ENCODE measurements around the gene TBX10. TPM values are rescaled to one million over a fixed set of nuclear protein-coding genes. Genes with fewer than 3 reads are reported as not detected.

The TBX10 gene
- total and polyA plus RNA-seq, 2 of the 8 experiments (the other 6 are each of a cell fraction or from before 2014, with no cell fraction given) = 0.09 TPM; not detected in 1

- no peaks in the 10 kb centered on the region for H3K79me2 ChIP-seq (ENCODE audit: control insufficient read depth in 1 of 2, insufficient read depth in 2 of 2, low read length in 2 of 2)
- H3K18ac ChIP-seq (ENCODE audit: extremely low read depth, low read length) = no peak overlapping the region
- H3K9ac ChIP-seq (replicated peaks in 1 of 4; ENCODE audit: extremely low read depth in 1 of 4, low read depth in 3 of 4, low read length in 3 of 4) = no peak overlapping the region
- no peak overlapping the region for H4K5ac ChIP-seq (ENCODE audit: insufficient read length, low read depth, low read length)
- H4K20me1 ChIP-seq (replicated peaks in 1 of 2; ENCODE audit: control insufficient read depth in 1 of 2, insufficient read depth in 2 of 2, low read length in 2 of 2) = peaks cover 0 to 2% of the 10 kb centered on the region in 2 experiments
- 88% methylated on average over 7 of the region's 7 CpGs; no CpG with 5 or more reads in 1 of the 2 experiments for WGBS, 2 experiments (ENCODE audit: extremely low coverage in 1 of 2, insufficient coverage in 1 of 2, insufficient read length in 1 of 2, insufficient replicate concordance in 2 of 2, low coverage in 1 of 2, low lambda C conversion rate in 2 of 2, missing lambda C conversion rate in 1 of 2)
- no peak overlapping the region for H2AK5ac ChIP-seq (ENCODE audit: low read depth, low read length)
- no peak overlapping the region for H2AFZ ChIP-seq (ENCODE audit: low read length)
- peaks cover 0 to 5% (median 0%) of the 10 kb centered on the region in 4 experiments; a peak in 3 of 7 replicates for H3K4me1 ChIP-seq (replicated peaks in 1 of 4; ENCODE audit: control insufficient read depth in 3 of 4, insufficient read depth in 4 of 4, low read length in 3 of 4)
- no peak overlapping the region for H3K4me2 ChIP-seq (ENCODE audit: insufficient read depth in 1 of 2, low read depth in 2 of 2, low read length in 2 of 2)
- FAIRE-seq (no peak), DNase-seq (ENCODE audit: low read depth in 1 of 2, low spot score in 2 of 2) (no peak)
- H4K91ac ChIP-seq (replicated peaks; ENCODE audit: insufficient read length, low read length) = no peak overlapping the region
- H3K56ac ChIP-seq (replicated peaks; ENCODE audit: insufficient read length, low read depth, low read length) = no peak overlapping the region
- H3K4me3 ChIP-seq (ENCODE audit: extremely low read depth in 1 of 4, insufficient read depth in 2 of 4, low read depth in 3 of 4, low read length in 4 of 4) = no peak overlapping the region
- no peak overlapping the region for H2BK20ac ChIP-seq (ENCODE audit: low read length)
- no peaks in the 10 kb centered on the region for H3K27me3 ChIP-seq (replicated peaks in 1 of 4; ENCODE audit: control insufficient read depth in 3 of 4, extremely low read depth in 1 of 4, insufficient read depth in 3 of 4, low read length in 3 of 4)
- no peaks in the 10 kb centered on the region for H3K9me3 ChIP-seq (ENCODE audit: insufficient read depth in 2 of 2, low read depth in 1 of 2, low read length in 1 of 2)
- no peaks in the 10 kb centered on the region for H3K79me1 ChIP-seq (ENCODE audit: low read depth, low read length)
- no peak overlapping the region for H3K4ac ChIP-seq (replicated peaks; ENCODE audit: insufficient read length, low read depth, low read length)
- no peak overlapping the region for H4K8ac ChIP-seq (ENCODE audit: extremely low read depth, insufficient read depth, low read length)
- no peak overlapping the region for H3K14ac ChIP-seq (ENCODE audit: insufficient read length)
- ChIA-PET CTCF (ENCODE audit: partially characterized antibody) (interaction anchor here (0.8 to 3.8 kb wide), 9 partner anchors 8 to 101 kb away, joined by 3 to 28 read pairs (median 4); partner anchors contain the start of gene NUDT8), POLR2A (ENCODE audit: partially characterized antibody) (interaction anchor here (2.1 kb wide), 1 partner anchor 25 kb away, joined by 4 read pairs; no protein-coding TSS in a partner anchor)
- H2BK120ac ChIP-seq (replicated peaks; ENCODE audit: low read depth, low read length) = no peak overlapping the region
- no peak overlapping the region for H3K23ac ChIP-seq (ENCODE audit: insufficient read length)
- no peak overlapping the region for H2BK5ac ChIP-seq (ENCODE audit: low read depth, low read length)
- H3K27ac ChIP-seq (ENCODE audit: low read depth, low read length) = no peak overlapping the region
- H2BK15ac ChIP-seq (ENCODE audit: low read length) = no peak overlapping the region
- H2BK12ac ChIP-seq (ENCODE audit: low read depth, low read length) = no peak overlapping the region
- no peaks in the 10 kb centered on the region for H3K36me3 ChIP-seq (ENCODE audit: control insufficient read depth in 2 of 4, insufficient read depth in 4 of 4, low read length in 3 of 4)
- peaks cover 14% of the 10 kb centered on the region; the same call in 1 of the 2 replicates for H3K23me2 ChIP-seq (ENCODE audit: low read depth, low read length)
- TF ChIP-seq RNF2 (IDR thresholded peaks at IDR 0.05; ENCODE audit: borderline replicate concordance, low read depth, low read length, missing control alignments, poor library complexity, severe bottlenecking) (no peak), TAF7 (optimal IDR thresholded peaks at IDR 0.05; ENCODE audit: borderline replicate concordance, low read depth, low read length) (no peak), ASH2L (IDR thresholded peaks at IDR 0.05; ENCODE audit: low read length) (no peak), RBBP5 (IDR thresholded peaks at IDR 0.05; ENCODE audit: borderline replicate concordance, low read depth, low read length) (no peak), ATF3 (IDR thresholded peaks at IDR 0.05; ENCODE audit: insufficient read depth, low read depth, low read length) (no peak), GTF2F1 (IDR thresholded peaks at IDR 0.05; ENCODE audit: borderline replicate concordance, low read depth, low read length) (no peak), SAP30 (IDR thresholded peaks at IDR 0.05; ENCODE audit: insufficient read depth, insufficient replicate concordance, low read length) (no peak), JUN (IDR thresholded peaks at IDR 0.05; ENCODE audit: low read depth, low read length) (no peak), USF2 (IDR thresholded peaks at IDR 0.05; ENCODE audit: low read length) (no peak), JUND (IDR thresholded peaks at IDR 0.05; ENCODE audit: low read length) (no peak), POLR2A (IDR thresholded peaks at IDR 0.05; ENCODE audit: control extremely low read depth in 1 of 2, low read depth in 2 of 2, low read length in 2 of 2) (no peak)
These were observed 33.8 kb upstream of the TBX10 start for GRCh38 chr11:67673358-67673757.
